Activated naive CD4-positive, alpha-beta T cell treated with anti-CD3 and anti-CD28 coated beads, Interleukin-2, amount 10 ng/mL, durations not matched to agents 7 days and 5 days (primary cell): ENCODE results near the gene MARK1.
"Not testable (repeated sequence)": the region's sequence is repeated elsewhere in the genome, so short reads cannot be mapped to it uniquely, and the experiment has no call there.

Experiments
- CTCF ChIA-PET: fragments of 350-600 bp; sonication (Branson Sonifier 250); formaldehyde crosslinking; loops from one replicate; lab custom pipeline; 2021; ENCODE audit warnings: antibody characterized with exemption; lab: Charles Lee
- DNase-seq: peaks from one replicate; pipeline ENCODE4 v3.0.0-alpha.2; 2020
- H3K27ac Mint-ChIP-seq: one replicate; pipeline ENCODE4 v1.8.0; 2021; ENCODE audit warnings: mild to moderate bottlenecking, moderate library complexity, mixed read lengths
- H3K27me3 Mint-ChIP-seq: one replicate; pipeline ENCODE4 v1.8.0; 2021; ENCODE audit warnings: mild to moderate bottlenecking, mixed read lengths
- H3K36me3 Mint-ChIP-seq: one replicate; pipeline ENCODE4 v1.8.0; 2021; ENCODE audit warnings: mixed read lengths
- H3K4me1 Mint-ChIP-seq: one replicate; pipeline ENCODE4 v1.8.0; 2021; ENCODE audit warnings: mixed read lengths
- H3K4me3 Mint-ChIP-seq: one replicate; pipeline ENCODE4 v1.8.0; 2021; ENCODE audit warnings: mild to moderate bottlenecking, moderate library complexity, mixed read lengths
- H3K9me3 Mint-ChIP-seq: one replicate; pipeline ENCODE4 v1.8.0; 2021; ENCODE audit warnings: mixed read lengths

The MARK1 gene

DNA sequence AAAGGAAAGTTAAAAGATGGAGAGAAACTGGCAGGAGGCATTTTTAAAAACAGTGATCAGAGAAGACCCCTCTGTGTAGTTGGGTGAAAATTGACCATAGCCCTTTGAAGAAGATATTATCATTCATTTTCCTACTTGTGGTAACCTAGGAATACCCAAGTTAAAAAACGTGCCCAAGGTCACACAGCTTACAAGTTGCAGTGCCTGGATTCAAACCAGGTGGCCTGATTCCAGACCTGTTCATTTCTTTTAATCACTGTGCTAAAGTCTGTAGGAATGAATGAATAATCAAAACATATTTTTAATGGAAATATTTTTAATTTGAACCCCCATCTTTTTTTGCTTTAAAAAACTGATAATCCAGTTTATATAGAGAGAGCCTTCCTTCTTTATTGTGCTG is 35.6 kb downstream of the MARK1 start:
- Mint-ChIP-seq H3K27ac (no peak overlapping the region), H3K4me1 (no peaks in the 10 kb centered on the region), H3K9me3 (no peaks in the 10 kb centered on the region), H3K36me3 (no peaks in the 10 kb centered on the region), H3K4me3 (no peak overlapping the region), H3K27me3 (no peaks in the 10 kb centered on the region)
- CTCF ChIA-PET, result no interaction called here
- no peak for DNase-seq

- Mint-ChIP-seq H3K27ac (no peak overlapping the region), H3K36me3 (no peaks in the 10 kb centered on the region), H3K27me3 (no peaks in the 10 kb centered on the region), H3K9me3 (no peaks in the 10 kb centered on the region), H3K4me1 (no peaks in the 10 kb centered on the region), H3K4me3 (no peak overlapping the region)
- CTCF ChIA-PET, result no interaction called here
- DNase-seq, result no peak
Observed at GRCh38 chr1:220564216-220564615, 36.3 kb downstream of the MARK1 start.

GRCh38 chr1:220565670-220566069 is 37.7 kb downstream of the MARK1 start:
- H3K9me3 Mint-ChIP-seq, result no peaks in the 10 kb centered on the region
- CTCF ChIA-PET, result no interaction called here
- H3K27me3 Mint-ChIP-seq, result no peaks in the 10 kb centered on the region
- H3K27ac Mint-ChIP-seq, result no peak overlapping the region
- no peaks in the 10 kb centered on the region for H3K4me1 Mint-ChIP-seq
- H3K4me3 Mint-ChIP-seq, result no peak overlapping the region
- H3K36me3 Mint-ChIP-seq, result no peaks in the 10 kb centered on the region
- no peak for DNase-seq

DNA sequence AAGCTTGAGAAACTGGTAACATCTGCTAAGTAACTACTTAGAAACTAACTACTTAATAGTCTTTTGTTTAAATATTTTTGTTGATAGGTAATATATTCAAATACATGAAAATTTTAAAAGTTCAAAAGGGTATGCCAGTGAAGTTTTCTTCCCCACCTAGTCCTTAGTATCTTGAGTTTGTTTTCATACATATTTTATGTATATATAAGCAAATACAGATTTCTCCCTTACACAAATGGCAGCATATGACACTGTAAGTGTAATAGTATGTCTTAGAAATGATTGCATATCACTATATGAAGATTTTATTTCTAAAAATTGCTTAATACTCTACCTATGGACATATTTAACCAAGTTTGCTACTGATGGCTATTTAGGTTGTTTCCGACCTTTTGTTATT is 38.9 kb downstream of the MARK1 start:
- Mint-ChIP-seq H3K36me3 (no peaks in the 10 kb centered on the region), H3K4me1 (no peaks in the 10 kb centered on the region), H3K9me3 (no peaks in the 10 kb centered on the region), H3K27me3 (no peaks in the 10 kb centered on the region), H3K27ac (no peak overlapping the region), H3K4me3 (no peak overlapping the region)
- CTCF ChIA-PET, result no interaction called here
- no peak for DNase-seq

- H3K36me3 Mint-ChIP-seq, result no peaks in the 10 kb centered on the region
- no peaks in the 10 kb centered on the region for H3K4me1 Mint-ChIP-seq
- no peak overlapping the region for H3K4me3 Mint-ChIP-seq
- peaks cover 2% of the 10 kb centered on the region for H3K9me3 Mint-ChIP-seq
- no peaks in the 10 kb centered on the region for H3K27me3 Mint-ChIP-seq
- H3K27ac Mint-ChIP-seq, result no peak overlapping the region
- CTCF ChIA-PET, result no interaction called here
- no peak for DNase-seq
Observed at GRCh38 chr1:220572416-220572815, 44.5 kb downstream of the MARK1 start.

- no peak for DNase-seq
- CTCF ChIA-PET, result no interaction called here
- Mint-ChIP-seq H3K36me3 (no peaks in the 10 kb centered on the region), H3K27me3 (no peaks in the 10 kb centered on the region), H3K27ac (no peak overlapping the region), H3K9me3 (peaks cover 2% of the 10 kb centered on the region), H3K4me1 (no peaks in the 10 kb centered on the region), H3K4me3 (no peak overlapping the region)
Observed at GRCh38 chr1:220573836-220574235, 45.9 kb downstream of the MARK1 start.

DNA sequence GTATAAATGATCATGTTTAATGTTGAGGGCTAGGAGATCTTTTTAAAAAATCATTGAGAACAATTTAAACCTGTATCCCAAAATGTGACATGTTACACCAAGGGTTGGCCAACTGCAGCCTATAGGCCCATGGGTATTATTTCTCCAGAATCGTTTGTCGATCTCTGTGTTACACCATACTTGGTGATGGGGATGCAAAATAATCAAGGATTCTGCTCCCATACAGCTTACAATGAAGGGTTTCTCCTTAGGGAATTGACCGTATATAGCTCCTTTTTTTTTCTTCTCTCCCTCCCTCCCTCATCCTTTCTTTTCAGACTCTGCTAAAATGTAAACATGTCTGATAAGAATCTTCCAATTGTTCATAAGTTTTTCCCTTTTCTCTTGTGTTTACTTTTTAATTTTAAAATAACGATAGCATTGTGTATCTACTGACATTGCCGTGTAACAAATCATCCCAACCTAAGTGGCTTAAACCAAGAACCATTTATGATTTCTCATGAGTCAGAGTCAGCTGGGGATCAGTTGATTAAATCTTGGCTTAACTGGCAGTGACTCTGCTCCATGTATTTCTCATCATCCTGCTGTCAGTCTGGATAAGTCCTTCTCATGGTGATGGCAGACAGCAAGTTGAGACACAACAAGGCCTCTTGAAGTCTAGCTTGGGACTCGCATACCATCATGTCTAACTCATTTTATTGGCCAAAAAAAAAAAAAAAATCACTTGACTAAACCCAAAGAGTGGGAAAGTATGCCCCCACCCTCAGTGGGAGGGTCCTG is 48.0 kb downstream of the MARK1 start:
- no peaks in the 10 kb centered on the region for H3K4me1 Mint-ChIP-seq
- H3K9me3 Mint-ChIP-seq, result peaks cover 2% of the 10 kb centered on the region
- CTCF ChIA-PET, result no interaction called here
- H3K27me3 Mint-ChIP-seq, result no peaks in the 10 kb centered on the region
- H3K27ac Mint-ChIP-seq, result no peak overlapping the region
- DNase-seq, result no peak
- no peak overlapping the region for H3K4me3 Mint-ChIP-seq
- H3K36me3 Mint-ChIP-seq, result no peaks in the 10 kb centered on the region

- no peaks in the 10 kb centered on the region for H3K27me3 Mint-ChIP-seq
- CTCF ChIA-PET, result no interaction called here
- H3K4me1 Mint-ChIP-seq, result no peaks in the 10 kb centered on the region
- no peak overlapping the region for H3K27ac Mint-ChIP-seq
- H3K9me3 Mint-ChIP-seq, result peaks cover 2% of the 10 kb centered on the region
- no peak for DNase-seq
- H3K36me3 Mint-ChIP-seq, result no peaks in the 10 kb centered on the region
- no peak overlapping the region for H3K4me3 Mint-ChIP-seq
Observed at GRCh38 chr1:220577926-220578325, 50.0 kb downstream of the MARK1 start.

DNA sequence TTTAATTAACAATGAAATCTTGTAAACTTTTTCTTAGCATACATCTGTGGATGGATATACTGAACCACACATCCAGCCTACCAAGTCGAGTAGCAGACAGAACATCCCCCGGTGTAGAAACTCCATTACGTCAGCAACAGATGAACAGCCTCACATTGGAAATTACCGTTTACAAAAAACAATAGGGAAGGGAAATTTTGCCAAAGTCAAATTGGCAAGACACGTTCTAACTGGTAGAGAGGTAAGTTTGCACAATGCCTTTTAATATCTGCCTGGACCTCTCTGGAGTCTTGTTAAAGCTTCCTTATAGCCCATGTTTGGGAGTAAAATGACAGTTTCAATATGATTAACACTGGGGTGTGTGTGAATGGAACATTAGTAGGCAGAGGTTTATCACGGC is 51.4 kb downstream of the MARK1 start:
- H3K4me3 Mint-ChIP-seq, result no peak overlapping the region
- CTCF ChIA-PET, result no interaction called here
- no peaks in the 10 kb centered on the region for H3K4me1 Mint-ChIP-seq
- no peaks in the 10 kb centered on the region for H3K36me3 Mint-ChIP-seq
- no peaks in the 10 kb centered on the region for H3K27me3 Mint-ChIP-seq
- H3K27ac Mint-ChIP-seq, result no peak overlapping the region
- no peak for DNase-seq
- no peaks in the 10 kb centered on the region for H3K9me3 Mint-ChIP-seq

DNA sequence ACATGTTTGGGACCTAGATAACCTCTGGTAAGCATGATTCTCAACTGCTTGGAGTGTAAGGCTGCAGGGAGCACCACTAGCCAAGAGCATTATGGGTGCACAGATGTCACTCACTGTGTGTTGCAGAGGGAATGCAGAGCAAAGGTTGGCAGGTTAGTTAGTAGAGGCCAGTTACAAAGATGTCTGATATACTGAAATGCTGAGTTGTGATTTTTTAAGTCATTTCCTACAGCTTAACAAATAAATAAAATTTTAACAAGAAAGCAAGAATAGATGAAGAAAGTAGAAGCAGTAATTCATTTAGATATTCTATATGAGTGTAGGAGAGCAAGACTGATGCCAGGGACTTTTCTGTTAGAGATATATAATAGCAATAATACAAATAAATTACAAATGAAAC is 64.8 kb downstream of the MARK1 start:
- Mint-ChIP-seq H3K27me3 (no peaks in the 10 kb centered on the region), H3K4me1 (no peaks in the 10 kb centered on the region), H3K9me3 (no peaks in the 10 kb centered on the region), H3K4me3 (no peak overlapping the region), H3K27ac (no peak overlapping the region), H3K36me3 (no peaks in the 10 kb centered on the region)
- CTCF ChIA-PET, result interaction anchor here (0.6 kb wide), 1 partner anchor 100 kb away, joined by 3 read pairs; no protein-coding TSS in a partner anchor
- no peak for DNase-seq

DNA sequence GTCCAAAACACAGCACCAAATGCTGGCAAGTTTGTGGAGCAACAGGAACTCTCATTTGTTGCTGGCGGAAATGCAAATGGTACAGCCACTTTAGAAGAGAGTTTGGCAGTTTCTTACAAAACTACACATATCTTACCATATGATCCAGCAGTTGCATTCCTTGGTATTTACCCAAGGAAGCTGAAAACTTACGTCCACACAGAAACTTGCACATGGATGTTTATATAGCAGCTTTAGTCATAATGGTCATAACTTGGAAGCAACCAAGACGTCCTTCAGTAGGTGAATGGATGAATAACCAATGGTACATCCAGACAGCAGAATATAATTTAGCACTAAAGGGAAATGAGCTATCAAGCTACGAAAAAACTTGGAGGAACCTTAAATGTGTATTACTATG is 66.4 kb downstream of the MARK1 start:
- Mint-ChIP-seq H3K9me3 (no peaks in the 10 kb centered on the region), H3K36me3 (no peaks in the 10 kb centered on the region), H3K4me3 (no peak overlapping the region), H3K27ac (no peak overlapping the region), H3K27me3 (no peaks in the 10 kb centered on the region), H3K4me1 (no peaks in the 10 kb centered on the region)
- CTCF ChIA-PET, result no interaction called here
- DNase-seq, result no peak

- CTCF ChIA-PET, result no interaction called here
- Mint-ChIP-seq H3K4me3 (no peak overlapping the region), H3K9me3 (no peaks in the 10 kb centered on the region), H3K4me1 (no peaks in the 10 kb centered on the region), H3K27ac (no peak overlapping the region), H3K36me3 (no peaks in the 10 kb centered on the region), H3K27me3 (no peaks in the 10 kb centered on the region)
- DNase-seq, result no peak
Observed at GRCh38 chr1:220595179-220595578, 67.2 kb downstream of the MARK1 start.

DNA sequence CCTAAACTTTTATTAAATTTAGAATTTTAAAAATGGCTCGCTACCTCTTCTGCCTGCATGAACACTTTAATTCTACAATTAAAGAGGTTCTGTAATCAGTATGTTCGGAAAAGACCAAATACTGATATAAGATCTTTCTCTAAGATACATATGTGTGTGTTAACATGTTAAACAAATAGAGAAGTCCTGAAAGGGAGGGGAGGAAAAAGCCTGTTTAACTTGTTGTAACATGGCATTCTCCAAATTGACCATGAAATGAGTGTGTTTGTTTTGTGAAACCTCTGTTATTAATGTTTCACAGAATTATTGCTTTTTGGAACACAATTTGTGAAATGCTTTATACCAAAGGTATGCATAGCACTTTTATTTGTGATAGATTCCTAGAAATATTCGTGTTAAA is 77.0 kb downstream of the MARK1 start:
- no peaks in the 10 kb centered on the region for H3K4me1 Mint-ChIP-seq
- no peaks in the 10 kb centered on the region for H3K9me3 Mint-ChIP-seq
- no peak overlapping the region for H3K27ac Mint-ChIP-seq
- H3K4me3 Mint-ChIP-seq, result no peak overlapping the region
- H3K27me3 Mint-ChIP-seq, result no peaks in the 10 kb centered on the region
- H3K36me3 Mint-ChIP-seq, result no peaks in the 10 kb centered on the region
- DNase-seq, result no peak
- CTCF ChIA-PET, result no interaction called here

GRCh38 chr1:220605651-220606050 is 77.7 kb downstream of the MARK1 start:
- H3K4me3 Mint-ChIP-seq, H3K9me3 Mint-ChIP-seq, H3K27me3 Mint-ChIP-seq, DNase-seq, H3K36me3 Mint-ChIP-seq, H3K4me1 Mint-ChIP-seq, CTCF ChIA-PET, H3K27ac Mint-ChIP-seq: not testable (repeated sequence)

- H3K4me1 Mint-ChIP-seq, H3K27ac Mint-ChIP-seq, DNase-seq, H3K36me3 Mint-ChIP-seq, H3K4me3 Mint-ChIP-seq, CTCF ChIA-PET, H3K9me3 Mint-ChIP-seq, H3K27me3 Mint-ChIP-seq: not testable (repeated sequence)
Observed at GRCh38 chr1:220611100-220611499, 83.2 kb downstream of the MARK1 start.
